Prostate gland (tissue), 2 donors: ENCODE measurements around the gene AP1M1.

Experiments
- POLR2A ChIP-seq: fragments of 450-650 bp; IDR thresholded peaks from one replicate; pipeline ENCODE4 v1.6.1; 2016; ENCODE audit warnings: antibody characterized with exemption, mild to moderate bottlenecking
- TF ChIP-seq, protein P1 (sequence below), 4 experiments: fragments of 200-600 bp in 2 of 4; fragments of 450-650 bp in 2 of 4; sonication (generic) in 2 of 4; IDR thresholded peaks; 1 replicate in 3 of 4; 2 replicates in 1 of 4; pipeline ENCODE4 v1.5.1; 2016 to 2019; ENCODE audit warnings: antibody characterized with exemption in 4 of 4, mild to moderate bottlenecking in 2 of 4, moderate library complexity in 2 of 4

- TF ChIP-seq, protein P1, sequence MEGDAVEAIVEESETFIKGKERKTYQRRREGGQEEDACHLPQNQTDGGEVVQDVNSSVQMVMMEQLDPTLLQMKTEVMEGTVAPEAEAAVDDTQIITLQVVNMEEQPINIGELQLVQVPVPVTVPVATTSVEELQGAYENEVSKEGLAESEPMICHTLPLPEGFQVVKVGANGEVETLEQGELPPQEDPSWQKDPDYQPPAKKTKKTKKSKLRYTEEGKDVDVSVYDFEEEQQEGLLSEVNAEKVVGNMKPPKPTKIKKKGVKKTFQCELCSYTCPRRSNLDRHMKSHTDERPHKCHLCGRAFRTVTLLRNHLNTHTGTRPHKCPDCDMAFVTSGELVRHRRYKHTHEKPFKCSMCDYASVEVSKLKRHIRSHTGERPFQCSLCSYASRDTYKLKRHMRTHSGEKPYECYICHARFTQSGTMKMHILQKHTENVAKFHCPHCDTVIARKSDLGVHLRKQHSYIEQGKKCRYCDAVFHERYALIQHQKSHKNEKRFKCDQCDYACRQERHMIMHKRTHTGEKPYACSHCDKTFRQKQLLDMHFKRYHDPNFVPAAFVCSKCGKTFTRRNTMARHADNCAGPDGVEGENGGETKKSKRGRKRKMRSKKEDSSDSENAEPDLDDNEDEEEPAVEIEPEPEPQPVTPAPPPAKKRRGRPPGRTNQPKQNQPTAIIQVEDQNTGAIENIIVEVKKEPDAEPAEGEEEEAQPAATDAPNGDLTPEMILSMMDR (IDR thresholded peaks at IDR 0.05) = no peak
- TF ChIP-seq POLR2A = no peak
These were observed 27.6 kb upstream of the AP1M1 start for GRCh38 chr19:16170134-16170533.
